Neural cell (in vitro differentiated cells): Measurements from ENCODE around the gene LCOR. TPM values are rescaled to one million over a fixed set of nuclear protein-coding genes. Genes with fewer than 3 reads are reported as not detected.

Source experiments
- H2AFZ ChIP-seq: fragments of 200-600, 300-800 bp; sonication (generic), shearing (Covaris generic); 2 replicates; pipeline ENCODE4 v1.6.0; 2014; ENCODE audit warnings: low read depth, mild to moderate bottlenecking, antibody characterized with exemption, low read length, moderate library complexity
- H3F3A ChIP-seq: fragments of 200-600 bp; shearing (Covaris generic); 2 replicates; pipeline ENCODE4 v1.6.1; 2016; ENCODE audit warnings: mild to moderate bottlenecking, moderate library complexity, mixed read lengths, antibody characterized with exemption, low read length; ENCODE audit not compliant: insufficient read depth, poor library complexity, severe bottlenecking
- H3K27ac ChIP-seq: fragments of 200-600, 300-800 bp; sonication (generic), shearing (Covaris generic); 2 replicates; pipeline ENCODE4 v1.5.1; 2014; ENCODE audit warnings: mild to moderate bottlenecking, low read length, moderate library complexity
- H3K27me3 ChIP-seq: fragments of 300-800, 200-600 bp; sonication (generic), shearing (Covaris generic); 2 replicates; pipeline ENCODE4 v1.6.0; 2014; ENCODE audit warnings: mild to moderate bottlenecking, low read depth, low read length, moderate library complexity; ENCODE audit not compliant: insufficient read depth
- H3K36me3 ChIP-seq: fragments of 300-800, 200-600 bp; sonication (generic), shearing (Covaris generic); 2 replicates; pipeline ENCODE4 v1.5.1; 2014; ENCODE audit warnings: mild to moderate bottlenecking, antibody characterized with exemption, low read length, moderate library complexity; ENCODE audit not compliant: insufficient read depth
- H3K4me2 ChIP-seq: fragments of 300-800, 200-600 bp; sonication (generic), shearing (Covaris generic); 2 replicates; pipeline ENCODE4 v1.6.0; 2014; ENCODE audit warnings: mild to moderate bottlenecking, low read length
- H3K4me3 ChIP-seq: fragments of 300-800, 200-600 bp; sonication (generic), shearing (Covaris generic); 2 replicates; pipeline ENCODE4 v1.5.1; 2014; ENCODE audit warnings: mild to moderate bottlenecking, low read length, moderate library complexity
- H3K79me2 ChIP-seq: fragments of 200-600 bp; shearing (Covaris generic); replicated peaks from 2 replicates; pipeline ENCODE4 v1.6.0; 2014; ENCODE audit warnings: mild to moderate bottlenecking, low read length, moderate library complexity; ENCODE audit not compliant: insufficient read depth
- H3K9ac ChIP-seq: fragments of 300-800, 200-600 bp; sonication (generic), shearing (Covaris generic); 2 replicates; pipeline ENCODE4 v1.6.1; 2016; ENCODE audit warnings: mild to moderate bottlenecking, low read length, mixed read lengths
- H3K9me2 ChIP-seq: fragments of 200-600 bp; shearing (Covaris generic); 2 replicates; pipeline ENCODE4 v1.6.1; 2016; ENCODE audit warnings: mild to moderate bottlenecking, low read length, mixed read lengths; ENCODE audit not compliant: insufficient read depth
- H3K9me3 ChIP-seq: fragments of 200-600, 300-800 bp; sonication (generic), shearing (Covaris generic); 2 replicates; pipeline ENCODE4 v1.6.1; 2016; ENCODE audit warnings: mild to moderate bottlenecking, mixed run types, low read length, moderate library complexity, mixed read lengths
- H4K20me1 ChIP-seq: fragments of 200-600 bp; shearing (Covaris generic); 2 replicates; pipeline ENCODE4 v1.6.1; 2016; ENCODE audit warnings: mild to moderate bottlenecking, mixed run types; ENCODE audit not compliant: insufficient read depth
- EP300 ChIP-seq: fragments of 450-650 bp; conservative IDR thresholded peaks from 2 replicates; pipeline ENCODE4 v1.6.1; 2014; ENCODE audit warnings: antibody characterized with exemption, mild to moderate bottlenecking, moderate library complexity; ENCODE audit not compliant: poor library complexity, severe bottlenecking
- EZH2 ChIP-seq: fragments of 200-600, 300-800 bp; shearing (Covaris generic), sonication (generic); IDR thresholded peaks from 2 replicates; pipeline ENCODE4 v1.6.1; 2014; ENCODE audit warnings: antibody characterized with exemption, low read length, borderline replicate concordance, mild to moderate bottlenecking; ENCODE audit not compliant: insufficient read depth, poor library complexity, severe bottlenecking
- MXI1 ChIP-seq: fragments of 450-650 bp; conservative IDR thresholded peaks from 2 replicates; pipeline ENCODE4 v1.6.1; 2014; ENCODE audit warnings: antibody characterized with exemption, mild to moderate bottlenecking; ENCODE audit not compliant: poor library complexity, severe bottlenecking
- POLR2AphosphoS5 ChIP-seq: IDR thresholded peaks from 2 replicates; pipeline ENCODE4 v1.6.1; 2012
- RAD21 ChIP-seq: fragments of 450-650 bp; conservative IDR thresholded peaks from 2 replicates; pipeline ENCODE4 v1.6.1; 2014; ENCODE audit warnings: antibody characterized with exemption, mild to moderate bottlenecking, moderate library complexity
- SMC3 ChIP-seq: fragments of 450-650 bp; conservative IDR thresholded peaks from 2 replicates; pipeline ENCODE4 v1.6.1; 2014; ENCODE audit warnings: antibody characterized with exemption, mild to moderate bottlenecking, moderate library complexity; ENCODE audit not compliant: poor library complexity
- TAF1 ChIP-seq: IDR thresholded peaks from 2 replicates; pipeline ENCODE4 v1.6.1; 2012; ENCODE audit warnings: low read depth
- polyA plus RNA-seq: library from polyadenylated mRNA; depleted of rRNA; stranded (reverse); fragments of >200 nt; gene quantifications from 2 replicates; pipeline ENCODE4 v1.2.3, GENCODE V29; 2014
- TF ChIP-seq, protein P1 (sequence below): IDR thresholded peaks from 2 replicates; pipeline ENCODE4 v1.6.1; 2012; ENCODE audit warnings: borderline replicate concordance
- TF ChIP-seq, protein P2 (sequence below): fragments of 450-650 bp; IDR thresholded peaks from 2 replicates; pipeline ENCODE4 v1.5.1; 2014; ENCODE audit warnings: antibody characterized with exemption, mild to moderate bottlenecking, moderate library complexity; ENCODE audit not compliant: poor library complexity, severe bottlenecking

LCOR gene
- polyA plus RNA-seq, 1 donor from 2014 or later = 61.1 TPM

DNA sequence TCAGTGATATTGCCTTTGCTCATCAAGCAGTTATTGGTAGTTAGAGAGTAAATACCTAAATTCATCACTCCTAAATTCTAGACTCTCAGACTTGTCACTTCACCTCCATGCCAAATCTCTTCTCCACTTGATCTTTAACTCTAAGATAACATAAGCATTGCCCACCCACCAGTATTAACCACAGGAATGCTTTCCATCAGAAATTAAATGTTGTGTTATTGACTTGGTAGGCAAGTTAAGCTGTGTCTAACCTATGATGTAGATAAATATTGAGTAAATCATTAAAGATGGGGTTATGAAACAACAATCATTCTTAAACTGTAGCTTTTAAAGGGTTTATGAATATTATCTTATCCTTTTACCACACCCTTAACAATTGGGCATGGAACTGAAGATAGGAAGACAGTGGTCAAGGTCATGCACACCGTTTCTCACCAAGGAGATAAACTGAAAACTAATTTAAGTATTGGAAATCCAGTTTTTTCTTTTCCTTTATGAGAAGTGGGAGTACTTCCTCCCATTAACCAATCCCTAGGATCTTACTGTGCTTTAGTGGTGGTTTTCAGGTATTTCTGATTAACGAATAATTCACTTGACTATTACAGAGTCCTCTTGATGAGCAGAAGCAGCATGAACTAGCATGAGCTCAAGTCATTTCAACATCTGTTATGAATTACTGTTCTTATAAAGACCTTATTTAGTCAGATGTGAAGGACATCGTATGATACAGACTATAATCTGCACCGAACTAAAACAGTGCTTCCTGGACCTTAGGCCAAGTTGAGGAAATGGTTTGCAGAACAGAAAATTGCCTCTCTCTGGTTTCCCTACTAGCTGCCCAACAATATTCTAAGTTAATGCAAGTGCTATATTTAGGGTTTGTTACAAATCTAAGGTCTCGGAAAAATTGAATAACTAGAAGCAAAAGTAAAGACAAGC, 142.0 kb downstream of the LCOR start:
- H3K4me2 ChIP-seq = no peak overlapping the region
- TF ChIP-seq, protein P1, sequence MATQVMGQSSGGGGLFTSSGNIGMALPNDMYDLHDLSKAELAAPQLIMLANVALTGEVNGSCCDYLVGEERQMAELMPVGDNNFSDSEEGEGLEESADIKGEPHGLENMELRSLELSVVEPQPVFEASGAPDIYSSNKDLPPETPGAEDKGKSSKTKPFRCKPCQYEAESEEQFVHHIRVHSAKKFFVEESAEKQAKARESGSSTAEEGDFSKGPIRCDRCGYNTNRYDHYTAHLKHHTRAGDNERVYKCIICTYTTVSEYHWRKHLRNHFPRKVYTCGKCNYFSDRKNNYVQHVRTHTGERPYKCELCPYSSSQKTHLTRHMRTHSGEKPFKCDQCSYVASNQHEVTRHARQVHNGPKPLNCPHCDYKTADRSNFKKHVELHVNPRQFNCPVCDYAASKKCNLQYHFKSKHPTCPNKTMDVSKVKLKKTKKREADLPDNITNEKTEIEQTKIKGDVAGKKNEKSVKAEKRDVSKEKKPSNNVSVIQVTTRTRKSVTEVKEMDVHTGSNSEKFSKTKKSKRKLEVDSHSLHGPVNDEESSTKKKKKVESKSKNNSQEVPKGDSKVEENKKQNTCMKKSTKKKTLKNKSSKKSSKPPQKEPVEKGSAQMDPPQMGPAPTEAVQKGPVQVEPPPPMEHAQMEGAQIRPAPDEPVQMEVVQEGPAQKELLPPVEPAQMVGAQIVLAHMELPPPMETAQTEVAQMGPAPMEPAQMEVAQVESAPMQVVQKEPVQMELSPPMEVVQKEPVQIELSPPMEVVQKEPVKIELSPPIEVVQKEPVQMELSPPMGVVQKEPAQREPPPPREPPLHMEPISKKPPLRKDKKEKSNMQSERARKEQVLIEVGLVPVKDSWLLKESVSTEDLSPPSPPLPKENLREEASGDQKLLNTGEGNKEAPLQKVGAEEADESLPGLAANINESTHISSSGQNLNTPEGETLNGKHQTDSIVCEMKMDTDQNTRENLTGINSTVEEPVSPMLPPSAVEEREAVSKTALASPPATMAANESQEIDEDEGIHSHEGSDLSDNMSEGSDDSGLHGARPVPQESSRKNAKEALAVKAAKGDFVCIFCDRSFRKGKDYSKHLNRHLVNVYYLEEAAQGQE = no peak
- TF ChIP-seq RAD21 = no peak
- no peak for TF ChIP-seq POLR2AphosphoS5
- TF ChIP-seq SMC3 = no peak
- TF ChIP-seq TAF1 = no peak
- no peak for TF ChIP-seq MXI1
- TF ChIP-seq EP300 = no peak

DNA sequence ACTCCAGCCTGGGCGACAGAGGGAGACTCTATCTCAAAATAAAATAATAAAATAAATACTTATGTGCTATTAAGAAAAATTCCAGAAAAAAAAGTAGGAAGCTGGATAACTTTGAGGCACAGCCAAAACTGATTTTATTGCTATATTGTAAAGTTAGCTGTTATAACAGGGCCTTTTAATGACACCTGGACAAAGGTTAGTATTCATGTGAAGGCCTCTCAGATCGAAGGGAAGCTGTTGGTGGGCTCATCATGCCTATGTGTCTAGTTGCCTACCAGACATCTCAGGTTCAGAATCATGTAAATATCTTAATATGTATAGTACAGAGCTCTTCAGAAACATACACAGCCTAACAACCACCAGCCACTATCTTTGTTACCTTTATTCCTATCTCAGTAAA, 143.0 kb downstream of the LCOR start:
- H3K9me2 ChIP-seq = no peaks in the 10 kb centered on the region
- no peaks in the 10 kb centered on the region for H4K20me1 ChIP-seq
- no peaks in the 10 kb centered on the region for H3K27me3 ChIP-seq
- TF ChIP-seq POLR2AphosphoS5 (no peak), EZH2 (no peak), EP300 (no peak), TAF1 (no peak), SMC3 (no peak)
- TF ChIP-seq, protein P2, sequence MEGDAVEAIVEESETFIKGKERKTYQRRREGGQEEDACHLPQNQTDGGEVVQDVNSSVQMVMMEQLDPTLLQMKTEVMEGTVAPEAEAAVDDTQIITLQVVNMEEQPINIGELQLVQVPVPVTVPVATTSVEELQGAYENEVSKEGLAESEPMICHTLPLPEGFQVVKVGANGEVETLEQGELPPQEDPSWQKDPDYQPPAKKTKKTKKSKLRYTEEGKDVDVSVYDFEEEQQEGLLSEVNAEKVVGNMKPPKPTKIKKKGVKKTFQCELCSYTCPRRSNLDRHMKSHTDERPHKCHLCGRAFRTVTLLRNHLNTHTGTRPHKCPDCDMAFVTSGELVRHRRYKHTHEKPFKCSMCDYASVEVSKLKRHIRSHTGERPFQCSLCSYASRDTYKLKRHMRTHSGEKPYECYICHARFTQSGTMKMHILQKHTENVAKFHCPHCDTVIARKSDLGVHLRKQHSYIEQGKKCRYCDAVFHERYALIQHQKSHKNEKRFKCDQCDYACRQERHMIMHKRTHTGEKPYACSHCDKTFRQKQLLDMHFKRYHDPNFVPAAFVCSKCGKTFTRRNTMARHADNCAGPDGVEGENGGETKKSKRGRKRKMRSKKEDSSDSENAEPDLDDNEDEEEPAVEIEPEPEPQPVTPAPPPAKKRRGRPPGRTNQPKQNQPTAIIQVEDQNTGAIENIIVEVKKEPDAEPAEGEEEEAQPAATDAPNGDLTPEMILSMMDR = no peak
- TF ChIP-seq, protein P1 = no peak
- no peaks in the 10 kb centered on the region for H3K79me2 ChIP-seq
- no peak overlapping the region for H2AFZ ChIP-seq
- H3F3A ChIP-seq = no peaks in the 10 kb centered on the region
- no peak overlapping the region for H3K4me2 ChIP-seq
- H3K36me3 ChIP-seq = no peaks in the 10 kb centered on the region
- no peak overlapping the region for H3K9ac ChIP-seq
- H3K9me3 ChIP-seq = no peaks in the 10 kb centered on the region
- no peak overlapping the region for H3K4me3 ChIP-seq
- no peak overlapping the region for H3K27ac ChIP-seq

More for the DNA sequence above, 142.0 kb downstream of the LCOR start:
- Histone ChIP-seq H3K79me2 (no peaks in the 10 kb centered on the region), H3F3A (no peaks in the 10 kb centered on the region), H3K27ac (no peak overlapping the region), H3K9ac (no peak overlapping the region), H3K9me3 (no peaks in the 10 kb centered on the region), H3K27me3 (no peaks in the 10 kb centered on the region), H3K36me3 (no peaks in the 10 kb centered on the region), H4K20me1 (no peaks in the 10 kb centered on the region), H3K9me2 (no peaks in the 10 kb centered on the region), H2AFZ (no peak overlapping the region), H3K4me3 (no peak overlapping the region)
